NK-92 treated with Interleukin-12 subunit alpha and Interleukin-12 subunit beta, amount 100 ng/mL, for 24 hours (cell line): Measurements from ENCODE around the gene PDE2A.

Experiments used
- DNase-seq: peaks from one replicate; lab custom pipeline; 2025; lab: John Stamatoyannopoulos, UW

PDE2A gene

DNA sequence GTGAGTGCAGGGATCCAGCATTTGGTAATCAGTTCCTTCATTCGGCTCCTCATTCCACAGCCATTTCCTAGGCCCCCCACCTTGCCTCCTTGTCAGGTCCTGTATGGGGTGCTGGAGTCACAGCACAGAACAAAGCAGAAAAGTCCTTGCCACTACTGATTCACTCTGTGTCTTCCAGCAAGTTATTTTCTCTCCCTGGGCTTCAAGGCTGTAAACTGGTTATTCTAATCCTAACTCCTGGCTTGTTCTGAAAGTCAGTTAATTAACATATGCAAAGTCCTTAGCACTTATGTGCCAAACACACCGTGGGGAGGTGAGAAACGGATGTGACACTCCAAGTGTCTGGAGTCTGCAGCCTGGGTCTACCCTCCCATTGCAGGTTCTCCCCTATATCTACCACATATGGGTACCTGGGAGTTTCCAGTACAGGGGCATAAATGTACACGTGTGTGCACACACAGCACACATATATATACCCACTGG is 30.6 kb upstream of the PDE2A start:
- no peak for DNase-seq

DNA sequence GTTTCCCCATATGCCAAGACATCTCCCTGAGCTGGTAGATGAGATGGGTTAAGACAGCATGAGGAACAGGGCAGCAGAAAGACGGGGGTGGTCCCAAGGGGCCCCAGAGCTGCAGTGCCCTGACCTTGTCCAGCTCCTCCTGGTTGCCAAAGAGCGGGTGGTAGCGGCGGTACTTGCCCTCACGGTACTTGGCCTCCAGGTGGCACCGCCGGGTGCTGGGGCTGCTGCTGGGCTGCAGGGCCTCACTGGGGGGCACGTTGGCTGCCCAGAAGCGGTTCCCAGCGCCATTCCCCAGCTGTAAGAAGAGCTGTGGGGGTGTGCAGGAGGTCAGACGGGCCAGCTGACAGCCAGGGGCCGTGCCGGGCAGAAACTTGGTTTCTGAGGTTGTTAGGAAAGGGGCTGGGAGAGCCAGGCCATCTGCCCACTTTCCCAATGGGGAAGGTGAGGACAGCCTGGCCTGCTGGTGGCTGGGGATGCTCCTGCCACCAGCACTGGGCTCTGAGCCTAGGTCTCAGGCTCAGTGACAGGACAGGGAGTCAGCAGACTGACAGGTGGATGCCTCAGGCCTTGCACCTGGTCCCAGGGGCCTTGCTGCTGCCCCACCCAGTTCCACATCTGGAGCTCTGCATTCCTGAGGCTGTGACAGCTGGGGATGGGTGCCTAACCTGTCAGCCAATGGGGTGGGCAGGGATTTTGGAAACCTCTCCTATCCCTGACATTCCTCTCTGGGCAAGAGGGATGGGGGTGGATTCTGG is 30.0 kb upstream of the PDE2A start:
- no peak for DNase-seq

DNA sequence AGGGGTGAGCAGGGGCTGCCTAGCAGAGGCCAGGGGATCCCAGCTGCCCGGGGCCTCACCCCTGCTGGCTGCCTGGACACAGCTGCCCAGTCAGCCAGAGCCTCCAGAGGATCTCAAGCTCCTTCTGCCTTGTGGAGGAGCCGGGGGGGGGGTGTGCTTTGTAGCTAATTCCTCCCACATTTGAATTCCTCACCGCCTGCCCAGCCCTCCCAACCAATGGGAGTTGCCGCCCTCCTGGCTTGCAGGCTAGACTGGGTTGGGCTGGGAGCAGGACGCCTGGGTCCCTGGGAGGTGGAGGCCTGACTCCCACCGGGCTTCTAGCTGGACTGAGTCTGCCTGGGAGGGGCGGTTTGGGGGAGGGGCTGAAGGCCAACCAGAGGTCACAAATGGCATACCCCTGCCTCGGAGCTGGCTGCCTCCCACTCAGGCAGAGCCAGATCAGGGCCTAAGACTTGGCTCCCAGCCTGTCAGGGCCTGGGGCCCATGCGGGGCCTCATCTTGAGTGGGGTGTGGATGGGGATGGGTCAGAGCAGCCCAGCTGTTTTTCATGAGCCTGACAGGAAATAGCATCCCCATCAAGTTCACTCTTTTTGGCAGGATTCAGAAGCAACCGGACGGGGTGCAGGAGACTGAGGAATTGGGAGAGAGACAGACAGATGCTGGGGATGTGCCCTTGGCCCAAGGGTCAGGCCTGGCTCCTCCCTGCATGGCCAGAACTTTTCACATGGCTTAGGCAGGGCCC is 29.2 kb upstream of the PDE2A start:
- no peak for DNase-seq

DNA sequence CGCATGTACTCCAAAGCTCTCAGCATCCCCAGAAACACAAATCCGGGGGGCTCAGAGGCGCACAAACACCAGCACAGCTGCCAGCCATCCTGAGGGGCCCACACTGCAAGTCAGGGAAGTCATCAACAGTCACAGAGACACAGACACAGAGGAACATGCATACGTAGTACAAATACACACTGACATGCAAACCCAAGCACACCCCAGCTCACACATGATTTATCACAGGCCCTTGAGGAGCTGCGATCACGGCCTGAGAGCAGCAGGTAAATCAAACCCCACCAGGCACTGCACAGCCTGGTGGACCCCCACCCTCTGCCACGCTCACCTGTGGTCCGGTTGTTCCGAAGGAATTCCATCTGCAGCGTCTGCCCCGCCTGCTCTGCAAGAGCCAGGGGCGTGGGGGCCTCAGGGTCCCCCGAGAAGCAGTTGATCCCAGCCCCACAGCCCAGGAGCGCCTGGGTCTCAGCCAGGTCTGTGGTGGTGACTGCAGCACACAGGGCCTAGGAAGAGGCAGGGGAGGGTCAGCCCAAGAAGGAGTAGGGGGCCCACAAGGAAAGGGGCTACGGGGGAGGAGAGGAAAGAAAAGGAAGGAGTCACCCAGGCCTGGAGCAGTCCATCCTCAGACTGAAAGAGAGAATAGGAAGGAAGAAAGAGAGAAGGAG is 28.5 kb upstream of the PDE2A start:
- no peak for DNase-seq

DNA sequence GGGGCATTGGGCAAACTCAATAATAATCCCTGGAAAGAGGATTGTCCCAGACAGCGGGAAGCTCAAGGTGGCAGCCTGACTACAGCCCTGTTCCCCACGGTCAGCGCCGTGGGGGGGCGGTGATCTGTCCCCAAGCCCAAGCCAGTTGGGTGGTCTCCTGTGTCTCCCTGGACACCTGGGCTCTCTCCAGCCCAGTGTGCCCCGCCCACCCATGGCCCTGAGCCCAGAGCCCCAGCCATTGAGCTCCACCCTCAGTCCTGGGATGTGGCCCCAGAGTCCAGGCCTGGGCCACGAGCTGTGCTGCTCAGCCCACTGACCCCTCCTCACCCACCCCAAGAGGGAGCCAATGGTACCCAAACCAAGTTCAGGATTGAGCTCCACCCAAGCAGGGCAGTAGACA is 27.9 kb upstream of the PDE2A start:
- no peak for DNase-seq

DNA sequence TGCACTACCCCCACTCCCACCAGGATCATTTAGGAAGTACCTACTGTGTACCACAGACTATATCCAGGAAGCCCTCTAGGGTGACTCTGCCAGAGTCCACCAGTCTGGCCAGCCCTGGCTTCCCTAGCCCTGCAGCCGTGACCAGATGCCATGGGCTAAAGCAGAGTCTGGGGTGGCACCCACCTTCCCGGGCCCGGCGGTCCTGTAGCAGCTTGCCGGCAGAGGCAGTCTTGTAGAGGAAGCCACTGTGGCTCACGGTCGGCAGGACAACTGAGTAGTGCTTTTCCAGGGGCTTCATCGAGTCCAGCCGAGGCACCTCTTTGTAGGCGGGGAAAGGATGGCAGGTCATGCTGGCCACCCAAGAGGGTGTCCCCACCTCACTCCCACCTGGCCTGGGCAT is 27.2 kb upstream of the PDE2A start:
- DNase-seq, result no peak

DNA sequence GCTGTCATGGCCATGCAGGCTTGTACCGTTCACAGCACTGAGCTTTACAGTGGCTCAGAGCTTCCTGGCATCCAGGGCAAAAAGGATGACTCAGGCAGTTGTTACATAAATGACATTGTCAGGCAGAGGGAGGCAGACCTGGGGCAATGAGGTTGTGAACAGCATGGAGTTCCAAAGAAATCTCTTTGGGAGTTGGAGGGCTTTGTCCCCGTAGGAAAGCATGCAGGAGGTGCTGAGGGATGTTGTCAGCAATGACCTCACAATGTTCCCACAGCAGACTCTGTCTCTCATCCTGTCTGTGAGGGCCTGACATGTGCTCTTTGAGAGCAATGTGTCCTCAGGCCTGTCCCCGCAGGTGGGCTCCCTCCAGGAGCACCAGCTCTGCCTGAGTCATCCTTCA is 25.9 kb upstream of the PDE2A start:
- DNase-seq, result no peak

DNA sequence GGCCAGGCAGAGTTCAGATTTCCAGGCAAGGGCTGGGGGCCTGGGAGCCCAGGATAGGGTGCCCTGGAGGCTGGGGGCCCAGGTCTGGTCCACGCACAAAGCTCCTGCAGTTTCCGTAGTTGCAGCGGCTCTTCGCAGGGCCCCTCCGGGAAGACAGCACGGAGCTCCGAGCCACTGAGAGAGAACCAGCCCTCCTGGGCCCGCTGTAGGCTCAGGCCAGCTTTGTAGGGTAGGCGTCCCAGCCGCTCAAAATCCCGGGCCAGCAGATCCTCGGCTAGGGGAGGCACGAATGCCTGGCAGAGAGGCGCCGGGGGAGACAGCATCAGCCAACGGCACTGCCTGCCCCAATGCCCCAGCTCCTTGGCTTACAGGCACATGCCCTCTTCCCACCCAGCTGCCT is 23.6 kb upstream of the PDE2A start:
- DNase-seq, result no peak

DNA sequence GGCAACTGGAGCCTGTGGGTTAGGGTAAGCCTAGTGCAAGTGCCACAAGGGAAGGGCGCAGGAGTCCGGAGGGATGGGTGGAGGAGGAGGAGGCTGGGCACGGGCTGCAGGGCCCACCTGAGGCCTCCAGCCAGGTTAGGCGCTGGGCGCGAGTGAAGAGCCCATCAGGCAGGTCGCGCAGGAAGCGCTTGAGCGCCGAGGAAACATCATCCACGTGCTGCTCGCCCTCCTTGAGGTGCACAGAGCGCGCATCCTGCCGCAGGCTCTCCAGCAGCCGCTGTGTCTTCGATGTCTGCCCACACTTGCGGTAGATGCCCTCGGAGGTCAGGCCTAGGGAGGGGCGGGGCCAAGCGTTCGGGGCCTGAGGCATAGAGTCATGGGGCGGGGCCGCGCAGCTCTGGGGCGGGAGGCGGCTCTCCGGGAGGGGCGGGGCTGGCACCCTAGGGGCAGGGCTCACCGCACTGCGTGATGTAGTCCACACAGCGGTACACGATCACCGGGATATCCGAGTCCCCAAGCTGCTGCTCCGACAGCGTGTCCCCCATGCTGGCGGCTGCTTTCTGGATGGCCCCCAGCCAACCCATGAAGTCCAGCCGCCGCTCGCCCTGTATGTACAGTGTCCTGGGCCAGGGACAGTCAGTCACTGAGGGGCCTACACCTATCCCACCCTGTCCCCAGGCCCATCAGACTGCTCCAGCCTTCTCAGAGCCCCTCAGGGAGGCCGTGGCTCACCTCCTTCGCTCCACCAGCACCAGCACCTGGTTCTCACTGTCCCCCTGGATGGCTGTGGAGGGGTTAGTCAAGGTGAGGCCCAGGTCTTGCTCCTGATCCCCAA is 22.9 kb upstream of the PDE2A start:
- no peak for DNase-seq

DNA sequence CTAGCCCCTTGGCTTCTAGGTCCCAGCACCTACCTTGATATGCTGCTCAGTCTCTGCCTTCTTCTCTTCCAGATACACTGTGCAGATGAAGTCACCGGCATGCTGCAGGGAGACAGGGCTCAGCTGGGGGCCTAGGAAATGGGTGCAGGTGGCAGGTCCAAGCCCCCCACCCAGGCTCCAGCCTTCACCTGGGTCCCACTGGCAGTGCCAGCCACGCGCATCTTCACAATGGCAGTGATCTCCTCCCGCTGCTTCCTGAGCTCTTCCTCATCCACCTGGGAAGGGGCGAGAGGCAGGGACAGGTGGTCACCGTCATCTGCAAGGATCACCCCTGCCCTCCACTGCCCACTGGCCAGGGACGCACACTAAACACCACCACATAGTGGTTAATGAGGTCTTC is 21.1 kb upstream of the PDE2A start:
- DNase-seq, result no peak

DNA sequence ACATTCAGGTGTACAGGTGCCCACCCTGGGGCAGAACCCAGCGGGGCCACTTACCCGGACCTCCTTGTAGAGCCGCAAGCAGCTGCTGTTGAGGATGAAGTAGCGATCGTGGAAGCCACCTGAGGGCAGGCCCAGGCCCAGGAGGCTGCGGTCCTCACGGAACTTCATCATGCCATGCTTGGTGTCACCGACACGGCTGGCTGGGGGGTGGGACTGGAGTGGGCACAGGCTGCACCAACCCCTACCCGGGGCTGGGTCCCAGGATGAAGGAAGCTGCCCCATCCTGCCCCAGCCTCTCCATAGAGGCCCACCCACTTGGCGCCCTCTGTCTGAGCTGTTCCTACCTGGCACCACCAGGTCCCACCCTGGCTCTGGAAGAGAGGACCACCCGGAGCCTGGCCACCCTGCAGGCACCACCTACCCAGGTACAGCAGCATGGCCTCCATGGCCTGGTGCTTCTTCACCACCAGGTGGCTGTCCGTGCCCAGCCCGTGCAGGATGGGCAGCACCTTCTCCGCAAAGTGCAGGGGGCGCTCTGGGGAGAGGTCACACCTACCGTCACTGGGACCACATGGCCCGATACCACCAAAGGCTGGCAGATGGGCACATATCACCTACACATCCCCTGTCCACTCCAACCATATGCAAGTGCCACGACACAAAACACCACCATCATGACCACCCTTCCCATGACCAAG is 19.2 kb upstream of the PDE2A start:
- DNase-seq, result no peak

DNA sequence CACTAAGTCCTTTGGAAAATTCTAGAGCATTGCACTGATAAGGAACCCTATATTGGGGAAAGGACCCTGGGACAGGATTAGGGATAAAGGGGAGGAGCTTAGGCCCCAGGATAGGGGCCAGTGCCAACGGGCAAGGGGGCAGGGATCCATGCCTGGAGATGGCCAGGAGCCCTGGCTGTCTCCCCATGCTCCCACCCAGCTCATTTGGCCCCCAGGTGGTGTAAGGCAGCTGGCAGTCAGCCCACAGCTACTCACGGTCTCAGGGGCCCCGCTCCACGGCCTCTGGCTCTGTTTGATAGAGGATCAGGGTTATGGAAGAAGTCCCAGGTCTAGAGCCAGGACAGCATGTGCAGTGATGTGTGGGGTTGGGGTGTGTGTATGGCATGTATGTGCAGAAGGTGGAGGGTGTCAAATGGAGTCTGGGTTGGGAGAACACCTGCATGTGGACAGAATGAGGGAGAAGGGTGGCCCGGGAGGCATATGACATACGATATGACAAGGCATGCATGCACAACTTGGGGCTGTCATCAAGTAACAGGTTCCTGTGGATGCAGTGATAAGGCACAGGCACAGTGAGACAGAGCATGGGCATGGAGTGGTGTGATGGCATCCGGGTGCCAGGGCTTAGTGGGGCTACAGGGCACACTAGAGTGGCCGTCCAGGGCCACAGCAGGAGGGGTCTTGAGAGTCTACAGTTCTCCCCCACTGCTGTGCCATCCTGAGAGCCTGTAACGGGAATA is 18.4 kb upstream of the PDE2A start:
- no peak for DNase-seq

DNA sequence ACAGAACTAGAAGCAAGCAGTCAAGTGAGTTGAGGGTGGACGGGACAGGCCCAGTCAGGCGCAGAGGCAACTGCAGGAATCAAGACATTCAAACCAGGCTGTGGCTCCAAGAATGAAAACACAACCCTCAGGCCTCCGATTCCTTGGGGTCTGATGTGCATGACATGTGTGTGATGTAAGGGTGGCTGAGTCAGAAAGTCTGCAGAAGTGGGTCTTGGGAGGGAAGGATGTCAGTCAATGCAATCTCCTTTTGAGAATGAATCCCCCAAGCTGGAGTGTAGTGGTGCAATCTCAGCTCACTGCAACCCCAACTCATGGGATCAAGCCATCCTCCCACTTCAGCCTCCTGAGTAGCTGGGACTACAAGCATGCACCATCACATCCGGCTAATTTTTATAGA is 15.9 kb upstream of the PDE2A start:
- no peak for DNase-seq

DNA sequence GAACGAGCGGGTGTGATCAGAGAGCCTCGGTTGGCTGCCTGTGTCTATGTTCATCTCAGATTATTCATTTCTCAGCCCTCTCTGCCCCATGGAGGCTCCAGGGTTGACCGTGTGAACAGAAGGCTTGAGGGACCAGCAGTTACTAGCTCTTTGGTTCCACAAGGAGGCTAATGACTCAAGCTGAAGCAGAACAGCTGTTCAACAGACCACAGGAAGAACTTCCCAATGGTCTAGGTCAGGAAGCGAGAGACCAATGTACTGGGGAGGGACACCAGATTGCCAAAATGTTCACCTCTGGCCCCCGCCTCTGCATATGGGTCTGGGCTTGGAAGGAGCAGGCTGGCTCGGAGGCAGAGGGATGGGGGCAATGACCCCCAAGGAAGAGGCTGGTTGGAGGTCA is 14.7 kb upstream of the PDE2A start:
- no peak for DNase-seq

DNA sequence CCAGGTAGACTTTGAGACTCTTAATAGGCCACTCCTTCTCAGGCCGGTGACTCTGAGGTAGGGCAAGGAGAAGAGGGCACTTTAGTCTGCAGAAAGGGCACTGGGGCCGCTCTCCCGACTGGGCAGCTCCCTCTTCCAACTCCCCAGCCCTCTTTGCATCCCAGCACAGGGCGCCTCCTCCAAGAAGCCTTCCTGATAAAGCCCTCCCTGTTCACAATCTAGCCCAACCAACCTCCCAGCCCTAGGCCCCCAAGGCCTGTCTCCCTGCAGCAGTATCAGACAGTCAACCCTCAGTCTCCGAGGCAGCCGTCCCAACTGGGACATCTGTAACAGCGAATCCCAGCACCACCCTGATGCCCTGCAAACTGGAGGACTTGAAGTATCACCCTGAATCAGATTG is 14.3 kb upstream of the PDE2A start:
- no peak for DNase-seq

DNA sequence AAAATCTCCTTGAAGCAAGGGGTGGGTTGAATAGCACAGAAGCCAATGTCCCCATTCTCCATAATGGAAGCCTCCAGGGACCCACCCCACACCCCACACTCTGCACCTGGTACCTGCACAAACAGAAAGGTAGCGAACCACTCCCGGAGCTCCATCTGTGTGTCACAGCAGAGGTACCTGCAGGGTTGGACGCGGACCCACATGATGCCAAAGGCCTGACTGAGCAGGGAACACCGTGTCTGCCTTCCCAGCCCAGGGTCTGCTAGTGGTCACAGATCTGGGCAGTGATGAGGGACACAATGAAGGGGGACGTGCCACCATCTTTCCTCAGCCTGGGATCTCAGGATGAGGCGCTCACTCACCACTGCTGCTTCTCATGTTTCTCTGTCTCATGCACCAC is 13.1 kb upstream of the PDE2A start:
- DNase-seq, result no peak

DNA sequence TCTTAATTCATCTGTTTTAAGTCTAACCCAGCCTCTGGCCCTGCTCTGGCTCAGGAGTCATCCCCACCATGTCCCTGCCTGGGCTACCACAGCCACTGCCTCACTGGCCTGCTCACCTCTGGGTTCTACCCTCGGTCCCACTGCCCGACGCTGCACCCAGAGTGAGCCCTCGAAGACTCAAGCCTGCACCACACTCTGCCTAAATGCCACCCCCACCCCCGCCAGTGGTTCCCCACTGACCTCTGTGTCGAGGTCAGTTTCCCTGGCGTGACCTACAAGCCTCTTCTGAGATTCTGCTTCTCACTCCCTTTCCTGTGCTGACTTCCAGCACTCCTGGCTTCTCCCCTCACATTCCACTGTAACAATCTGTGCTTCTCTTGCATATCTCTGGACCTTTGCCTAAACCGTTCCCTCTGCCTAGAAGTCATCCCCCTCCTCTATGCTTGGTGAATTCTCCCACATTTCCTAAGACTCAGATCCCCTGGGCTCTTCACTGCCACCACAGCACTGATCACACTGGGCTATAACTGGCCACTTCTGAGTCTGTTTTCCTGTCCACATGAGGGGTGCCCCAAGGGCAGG is 12.5 kb upstream of the PDE2A start:
- no peak for DNase-seq

DNA sequence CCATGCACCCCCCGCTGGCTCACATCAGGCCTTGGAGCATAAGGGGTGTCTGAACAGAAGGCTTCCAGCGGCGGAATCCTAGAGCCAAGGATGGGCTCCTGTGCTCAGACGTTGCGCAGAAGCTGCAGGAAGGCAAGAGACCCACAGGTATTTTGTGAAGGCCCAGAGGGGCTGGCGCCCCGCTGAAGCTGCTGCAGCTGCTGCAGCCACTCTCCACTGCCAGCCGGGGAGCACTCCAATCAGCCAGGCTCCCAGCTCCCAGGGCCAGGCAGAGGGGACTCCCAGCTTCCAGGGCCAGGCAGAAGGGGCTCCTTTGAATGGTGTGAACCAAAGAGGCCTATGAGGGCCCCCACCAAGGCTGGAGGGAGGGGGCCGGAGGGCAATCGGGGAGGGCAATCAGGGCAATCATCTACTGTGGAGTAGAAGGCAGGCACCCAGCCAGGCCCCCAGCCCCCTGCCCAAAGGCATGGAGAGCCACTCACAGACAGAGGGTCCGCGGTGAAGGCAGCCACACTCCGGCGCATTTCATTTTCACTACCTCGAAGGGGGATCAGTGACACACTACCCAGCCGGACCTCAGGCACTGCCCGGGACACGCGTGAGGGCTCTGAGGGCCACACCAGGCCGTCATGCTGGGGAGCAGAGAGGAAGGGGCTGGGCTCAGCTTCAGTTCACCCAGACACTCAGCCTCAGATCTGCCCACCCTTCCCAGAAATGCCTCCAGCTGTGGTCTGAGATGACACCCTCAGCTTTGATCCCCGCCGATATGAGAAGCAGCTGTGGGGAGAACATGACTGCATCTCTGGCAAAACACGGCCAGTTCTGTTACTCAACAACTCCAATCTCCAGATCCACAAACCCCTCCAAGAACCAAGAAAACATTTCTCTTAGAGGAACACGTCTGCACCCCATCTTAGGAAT is 11.6 kb upstream of the PDE2A start:
- no peak for DNase-seq

DNA sequence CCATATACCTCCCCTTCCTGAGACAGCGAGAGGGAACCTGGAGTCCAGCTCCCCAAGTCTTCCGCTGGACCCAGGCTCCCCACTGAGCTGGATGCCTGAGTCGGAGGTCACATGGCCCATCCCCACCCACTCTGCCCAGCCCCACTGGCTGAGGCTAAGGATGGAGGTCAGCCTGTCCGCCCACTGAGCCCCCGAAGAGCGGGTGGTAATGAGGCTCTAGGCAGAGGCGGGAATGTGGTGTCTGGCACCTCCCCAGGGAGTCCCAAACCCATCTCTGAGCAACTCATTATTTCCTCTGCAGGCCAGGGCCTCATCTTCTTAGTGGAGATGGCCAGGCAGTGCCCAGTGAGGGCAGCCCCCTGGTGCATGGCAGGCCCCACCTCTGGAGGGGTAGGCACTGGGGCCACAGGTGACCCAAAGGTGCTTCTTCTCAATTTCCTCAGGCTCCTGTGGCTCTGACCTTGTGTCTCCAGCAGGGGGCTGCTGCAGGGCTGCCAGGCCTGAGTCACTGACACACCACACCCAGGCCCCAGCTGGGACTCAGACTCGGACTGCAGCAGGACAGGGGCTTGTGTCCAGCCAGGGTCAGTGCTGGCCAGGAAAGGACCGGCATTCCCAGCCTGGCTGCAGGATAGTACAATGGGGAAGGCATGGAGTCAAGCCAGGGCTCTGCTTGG is 10.2 kb upstream of the PDE2A start:
- peak; percentile 20 for DNase-seq
